GM21515 (cell line): ENCODE data around the gene HPCAL1.

Source experiments
- ATAC-seq: cut with Tn5 transposase; IDR thresholded peaks from one replicate; pipeline ENCODE4 v1.9.1; 2021; ENCODE audit not compliant: unreplicated experiment

HPCAL1 gene

DNA sequence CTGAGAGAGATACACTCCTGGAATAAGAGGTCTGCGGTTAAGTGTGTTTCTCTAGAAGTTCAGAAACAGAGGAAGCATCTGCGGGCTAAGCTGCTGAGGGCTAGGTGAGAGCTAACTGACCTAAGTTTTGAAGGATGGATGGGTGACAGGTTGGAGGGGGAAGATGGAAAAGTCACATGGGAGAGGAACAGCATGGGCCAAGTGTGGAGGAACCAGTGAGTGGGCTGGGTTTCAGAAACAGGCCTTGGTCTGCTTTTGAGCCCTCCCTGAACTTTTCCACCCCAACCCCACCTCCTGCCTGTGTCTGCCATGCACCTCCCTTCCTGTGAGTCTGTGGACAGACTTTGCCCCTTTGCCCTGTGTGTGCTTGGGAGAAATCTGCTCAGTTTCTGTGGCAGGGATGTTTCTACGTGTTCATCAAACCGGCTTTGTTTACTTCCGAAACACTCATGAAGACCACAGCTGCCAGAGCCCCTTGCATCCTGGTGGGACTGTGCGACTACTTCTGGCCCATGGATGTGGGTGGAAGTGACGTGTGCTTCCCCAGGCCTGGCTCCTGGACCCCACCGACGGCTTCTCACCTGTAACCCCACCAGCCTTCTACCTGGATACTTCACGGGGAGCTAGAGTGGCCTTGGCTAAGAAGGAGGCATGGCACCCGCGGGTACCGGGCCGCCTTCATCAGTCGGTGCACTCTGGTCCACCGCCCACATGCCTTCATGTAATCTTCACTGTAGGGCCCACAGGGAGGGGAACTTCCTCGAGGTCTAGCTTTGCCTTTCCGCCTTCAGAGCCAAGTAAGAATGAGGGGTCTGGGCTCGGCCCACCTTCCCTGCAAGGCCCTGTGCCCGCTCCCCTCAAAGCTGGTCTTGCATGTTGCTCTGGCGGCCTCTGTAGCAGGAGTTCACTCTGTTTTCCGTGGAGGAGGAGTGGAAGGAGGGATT lies 1.4 kb upstream of the HPCAL1 start:
- no peak for ATAC-seq

DNA sequence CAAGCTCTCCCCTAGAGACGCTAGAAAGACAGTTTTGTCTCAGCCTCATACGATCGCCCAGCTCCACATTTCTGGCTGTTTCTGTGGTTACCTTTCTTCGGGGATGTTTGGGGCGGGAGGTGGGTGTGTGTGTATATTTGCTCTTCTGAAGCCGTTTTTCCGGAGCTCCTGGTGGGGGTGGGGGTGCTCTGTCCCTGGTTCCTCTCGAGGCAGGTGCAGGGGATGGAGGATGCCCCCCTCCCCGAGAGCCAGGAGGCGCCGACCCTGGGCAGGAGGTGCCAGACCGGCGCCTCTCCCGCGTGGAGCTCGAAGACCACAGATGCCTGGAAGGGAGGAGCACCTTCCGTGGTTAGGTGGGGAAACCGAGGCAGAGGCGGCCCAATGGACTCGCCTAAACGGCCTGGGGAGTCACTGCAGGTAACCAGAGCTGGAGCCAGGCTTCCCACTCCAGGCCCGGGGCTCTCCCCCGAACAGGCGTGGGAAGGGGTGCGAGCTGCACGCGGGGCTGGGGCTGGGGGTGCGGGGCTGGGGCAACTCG lies 694 bp upstream of the HPCAL1 start:
- ATAC-seq, result no peak

DNA sequence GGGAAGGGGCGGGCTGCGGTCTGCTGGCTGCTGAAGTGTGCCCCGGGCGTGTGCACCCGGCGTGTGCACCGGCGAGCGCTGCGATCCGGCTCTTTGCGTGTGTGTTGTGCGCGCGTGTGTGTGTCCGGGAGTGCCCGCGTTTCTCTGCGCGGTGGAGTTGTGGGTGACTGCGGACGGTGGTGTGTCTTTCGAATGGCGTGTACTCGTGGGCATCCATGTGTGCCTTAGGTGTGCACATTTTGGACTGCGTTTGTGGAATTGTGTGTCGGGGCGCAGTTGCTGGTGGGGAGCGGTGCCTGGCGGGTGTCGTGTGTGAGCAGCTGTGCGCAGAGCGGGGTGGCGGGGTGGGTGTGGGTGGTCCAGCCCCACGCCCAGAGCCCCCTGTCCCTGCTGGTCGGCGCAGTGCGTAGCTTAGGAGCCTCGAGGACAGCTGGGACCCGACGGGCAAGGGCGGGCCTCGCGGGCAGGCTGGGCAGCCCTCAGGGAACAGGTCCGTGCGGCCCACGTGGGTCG lies 533 bp downstream of the HPCAL1 start:
- no peak for ATAC-seq

DNA sequence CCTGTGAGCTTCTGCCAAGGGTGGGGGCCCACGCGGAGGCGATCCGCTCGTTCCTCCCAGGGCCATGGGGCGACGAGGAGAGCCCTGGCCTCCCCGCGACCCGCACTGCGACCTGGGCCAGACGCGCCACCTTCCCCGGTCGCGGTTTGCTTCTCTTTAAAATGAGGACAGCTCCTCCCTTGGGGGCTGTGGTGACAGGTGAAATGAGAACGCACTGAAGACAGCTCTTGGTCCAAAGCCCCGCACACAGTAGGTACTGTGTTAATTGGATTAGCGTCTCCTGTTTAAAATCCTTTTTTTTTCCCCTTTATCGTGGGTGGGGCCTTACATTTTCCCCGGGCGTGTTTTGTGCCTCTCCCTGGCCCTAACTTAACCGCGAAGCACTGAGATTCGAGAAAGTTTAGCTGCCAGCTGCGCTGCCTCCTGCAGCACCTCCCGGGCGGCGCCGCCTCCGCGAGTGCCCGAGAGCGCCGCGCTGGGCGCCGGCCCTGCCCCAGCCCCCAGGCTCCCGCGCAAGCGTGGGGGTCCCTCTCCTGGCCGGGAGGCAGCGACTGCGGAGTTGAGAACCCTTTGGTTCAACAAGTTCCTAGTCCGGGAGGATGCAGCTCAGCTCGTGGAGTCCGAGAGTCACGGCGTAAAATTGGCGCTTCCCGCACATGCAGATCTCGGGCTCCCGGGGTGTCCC lies 1.1 kb downstream of the HPCAL1 start:
- no peak for ATAC-seq

DNA sequence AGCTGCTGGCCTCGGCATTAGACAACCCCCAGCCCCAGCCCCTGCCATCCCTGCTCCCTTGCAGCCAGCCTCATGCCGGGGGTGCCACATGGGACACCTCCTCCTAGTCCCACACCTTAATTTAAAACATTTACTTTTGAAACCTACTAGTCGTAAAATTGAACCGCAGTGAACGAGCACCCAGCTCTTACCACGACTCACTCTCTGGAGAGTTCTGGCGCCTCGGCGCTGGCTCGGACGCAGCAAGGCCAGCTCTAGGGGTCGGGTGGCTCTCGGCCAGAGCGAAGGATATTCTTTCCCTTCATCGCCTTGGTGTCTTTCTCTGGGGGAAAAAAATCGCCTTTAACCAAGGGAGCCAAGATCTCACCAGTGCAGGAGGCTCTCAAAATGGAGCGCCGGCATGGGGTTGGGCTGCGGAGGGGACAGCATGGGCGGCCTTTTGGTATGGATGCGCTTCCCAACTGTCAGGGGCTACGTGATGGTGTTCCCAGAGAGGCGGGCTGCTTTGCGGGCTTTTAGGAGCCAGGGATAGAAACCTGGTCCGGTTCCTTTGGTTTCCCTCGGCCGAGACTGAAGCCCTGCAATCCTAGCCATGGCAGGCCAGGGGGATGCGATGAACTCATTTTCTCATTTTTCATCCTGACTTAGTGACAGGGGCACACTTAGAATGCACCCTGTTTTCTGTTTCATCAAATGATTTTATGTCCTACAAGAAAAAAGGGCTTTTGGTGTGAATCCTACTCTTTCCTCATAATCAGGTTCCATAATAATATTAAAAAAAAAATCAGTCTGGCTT lies 2.0 kb downstream of the HPCAL1 start:
- no peak for ATAC-seq

DNA sequence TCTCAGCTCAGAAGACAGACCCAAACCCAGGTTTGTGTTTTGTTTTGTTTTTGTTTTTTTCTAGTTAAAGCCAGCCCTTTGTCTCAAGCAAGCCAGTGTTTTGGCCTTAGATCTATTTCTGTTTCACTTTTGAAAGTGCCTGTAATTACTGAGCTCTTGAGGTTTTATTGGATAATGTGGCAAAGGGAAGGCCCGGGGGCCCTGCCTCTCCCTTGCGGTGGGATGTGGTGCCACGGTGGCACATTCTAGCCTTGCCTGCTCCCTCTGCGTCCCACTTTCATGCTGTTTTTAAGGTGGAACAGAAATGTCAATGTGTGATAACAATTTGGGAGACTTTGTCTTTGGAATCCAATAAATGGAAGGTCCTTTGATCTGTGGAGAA lies 2.5 kb downstream of the HPCAL1 start:
- no peak for ATAC-seq

DNA sequence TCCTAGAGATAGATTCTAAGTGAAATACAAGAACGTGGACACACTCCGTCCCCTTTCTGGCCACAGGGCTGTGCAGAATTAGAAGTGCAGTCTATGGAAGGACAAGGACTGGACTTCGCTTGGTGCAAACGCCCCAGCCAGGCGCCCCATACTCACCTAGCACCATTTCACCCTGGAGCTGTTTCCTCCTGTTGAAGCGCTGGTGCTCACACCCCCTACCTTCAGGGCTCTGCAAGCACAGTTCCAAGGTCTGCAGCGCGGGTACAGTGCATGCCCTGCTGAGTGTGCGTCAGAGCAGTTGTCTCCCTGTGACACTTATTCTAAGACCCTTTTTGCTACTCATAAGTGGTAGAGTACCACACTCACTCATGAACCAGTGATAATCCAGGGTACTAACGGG lies 3.0 kb downstream of the HPCAL1 start:
- no peak for ATAC-seq

DNA sequence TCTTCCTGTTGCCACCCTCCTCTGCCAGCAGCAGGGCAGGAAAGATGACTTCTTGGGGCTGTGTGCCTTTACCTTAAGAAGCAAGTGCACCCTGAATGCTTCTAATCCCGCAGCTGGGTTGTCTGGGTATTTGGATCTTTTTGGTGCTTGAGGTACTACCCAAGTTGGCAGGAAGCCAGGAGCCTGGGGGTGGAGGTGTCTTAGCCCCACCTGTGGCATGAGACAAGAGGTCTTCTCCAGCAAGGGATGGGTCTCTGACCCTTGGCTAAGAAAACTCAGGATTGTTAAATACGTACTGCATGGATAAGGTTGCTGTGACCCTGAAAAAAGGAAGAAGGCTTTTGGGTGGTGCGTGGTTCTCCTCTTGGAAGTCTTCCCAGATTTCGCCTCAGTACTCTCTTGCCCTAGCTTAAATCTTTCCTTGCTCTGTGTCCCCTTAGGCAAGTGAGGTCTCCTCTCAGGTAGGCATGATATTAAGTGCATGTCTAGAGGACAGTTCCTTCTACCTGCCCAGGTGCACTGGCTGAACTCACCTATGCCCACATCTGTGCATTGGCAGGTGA lies 4.3 kb downstream of the HPCAL1 start:
- ATAC-seq, result no peak

- no peak for ATAC-seq
These were observed 5.0 kb downstream of the HPCAL1 start for GRCh38 chr2:10307561-10308156.

DNA sequence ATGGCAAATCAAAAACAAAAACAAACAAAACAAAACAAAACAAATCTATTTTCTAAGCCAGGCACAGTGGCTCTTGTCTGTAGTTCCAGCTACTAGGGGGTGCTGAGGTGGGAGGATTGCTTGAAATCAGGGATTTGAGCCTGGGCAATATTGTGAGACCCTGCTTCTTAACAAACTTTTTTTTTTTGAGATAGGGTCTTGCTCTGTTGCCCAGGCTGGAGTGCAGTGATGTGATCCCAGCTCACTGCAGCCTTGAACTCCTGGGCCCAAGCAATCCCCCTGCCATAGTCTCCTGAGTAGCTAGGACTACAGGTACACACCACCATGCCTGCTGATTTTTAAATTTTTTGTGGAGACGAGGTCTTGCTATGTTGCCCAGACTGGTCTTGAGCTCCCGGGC lies 6.2 kb downstream of the HPCAL1 start:
- no peak for ATAC-seq

GRCh38 chr2:10309286-10309685 lies 6.6 kb downstream of the HPCAL1 start:
- no peak for ATAC-seq

GRCh38 chr2:10310309-10310888 lies 7.7 kb downstream of the HPCAL1 start:
- no peak for ATAC-seq

- ATAC-seq, result no peak
These were observed 9.0 kb downstream of the HPCAL1 start for GRCh38 chr2:10311736-10312135.

DNA sequence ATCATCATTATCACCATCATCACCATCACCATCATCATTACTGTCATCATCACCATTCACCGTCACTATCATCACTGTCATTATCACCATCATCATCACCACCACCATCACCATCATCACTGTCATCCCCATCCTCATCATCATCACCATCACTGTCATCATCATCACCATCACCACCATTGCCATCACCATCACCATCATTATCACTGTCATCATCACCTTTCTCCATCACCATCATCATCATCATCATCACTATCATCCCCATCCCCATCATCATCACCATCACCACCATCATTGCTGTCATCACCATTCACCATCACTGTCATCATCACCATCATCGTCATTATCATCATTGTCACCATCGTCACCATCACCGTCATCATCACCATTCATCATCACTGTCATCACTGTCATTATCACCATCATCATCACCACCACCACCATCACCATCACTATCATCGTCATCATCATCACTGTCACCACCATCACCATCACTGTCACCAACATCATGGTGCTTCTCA lies 9.8 kb downstream of the HPCAL1 start:
- ATAC-seq, result no peak

- no peak for ATAC-seq
These were observed 13.6 kb downstream of the HPCAL1 start for GRCh38 chr2:10316336-10316735.

- ATAC-seq, result no peak
These were observed 14.2 kb downstream of the HPCAL1 start for GRCh38 chr2:10316860-10317259.

DNA sequence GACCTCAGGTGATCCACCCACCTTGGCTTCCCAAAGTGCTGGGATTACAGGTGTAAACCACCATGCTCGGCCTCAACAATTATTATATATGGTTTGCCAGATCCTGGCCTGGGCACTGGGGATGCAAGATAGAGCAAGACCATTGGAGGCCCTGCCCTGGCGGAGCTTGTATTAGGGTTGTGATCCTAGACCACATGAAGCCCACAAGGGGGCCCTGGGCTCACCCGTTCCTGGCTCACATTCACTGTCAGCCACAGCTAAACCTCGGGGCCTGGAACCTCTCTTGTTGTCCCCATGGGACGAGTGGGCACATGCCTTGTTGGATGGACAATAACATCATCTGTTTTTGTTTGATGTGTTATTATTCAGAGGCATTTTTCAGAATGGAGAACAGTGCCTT lies 14.9 kb downstream of the HPCAL1 start:
- ATAC-seq, result no peak

GRCh38 chr2:10318345-10318744 lies 15.6 kb downstream of the HPCAL1 start:
- ATAC-seq, result no peak

DNA sequence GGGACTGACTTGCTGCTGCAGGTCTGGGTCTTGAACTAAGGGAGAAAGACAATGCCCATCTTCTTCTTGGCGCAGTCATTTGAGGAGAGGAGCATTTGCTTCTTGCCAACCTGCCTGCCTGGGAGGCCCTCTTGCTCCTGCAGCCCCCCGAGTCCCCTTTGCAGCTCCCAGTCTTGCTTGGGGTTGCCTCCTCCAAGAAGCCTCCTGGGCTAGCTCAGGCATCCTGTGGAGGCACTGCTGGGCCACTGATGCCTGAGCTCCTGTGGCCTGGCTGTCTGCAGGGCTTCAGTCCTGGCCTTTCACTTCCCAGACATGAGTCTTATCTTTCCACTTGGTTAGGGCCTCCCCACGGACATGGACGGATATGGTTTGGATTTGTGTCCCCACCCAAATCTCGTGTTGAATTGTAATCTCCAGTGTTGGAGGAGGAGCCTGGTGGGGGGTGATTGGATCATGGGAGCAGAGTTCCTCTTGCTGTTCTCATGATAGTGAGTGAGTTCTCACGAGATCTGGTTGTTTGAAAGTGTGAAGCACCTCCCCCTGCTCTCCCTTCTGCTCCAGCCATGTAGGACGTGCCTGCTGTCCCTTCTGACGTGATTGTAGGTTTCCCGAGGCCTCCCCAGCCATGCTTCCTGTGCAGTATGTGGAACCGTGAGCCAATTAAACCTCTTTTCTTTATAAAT lies 17.3 kb downstream of the HPCAL1 start:
- no peak for ATAC-seq
